GM18511 (cell line): ENCODE results near the gene HOXB7.

ENCODE experiments used
- ATAC-seq: cut with Tn5 transposase; IDR thresholded peaks from one replicate; pipeline ENCODE4 v1.9.1; 2021; ENCODE audit warnings: mild to moderate bottlenecking, moderate library complexity; ENCODE audit not compliant: unreplicated experiment

The HOXB7 gene

GRCh38 chr17:48586355-48587258, 24.2 kb downstream of the HOXB7 start:
- no peak for ATAC-seq

GRCh38 chr17:48584223-48584741, 26.5 kb downstream of the HOXB7 start:
- ATAC-seq, result no peak

- ATAC-seq, result no peak
Observed at GRCh38 chr17:48583708-48584222, 27.1 kb downstream of the HOXB7 start.

- no peak for ATAC-seq
Observed at GRCh38 chr17:48582750-48583069, 28.1 kb downstream of the HOXB7 start.

GRCh38 chr17:48579760-48580554, 30.9 kb downstream of the HOXB7 start:
- no peak for ATAC-seq

GRCh38 chr17:48579471-48579759, 31.4 kb downstream of the HOXB7 start:
- no peak for ATAC-seq

GRCh38 chr17:48578616-48579470, 32.0 kb downstream of the HOXB7 start:
- peak; percentile 43 for ATAC-seq

GRCh38 chr17:48577946-48578615, 32.7 kb downstream of the HOXB7 start, which contains the start of gene HOXB4:
HOXB4 (minus strand) TSS chr17:48578350; CDS start chr17:48578319, 31 bp downstream.
- ATAC-seq, result peak; percentile 66

GRCh38 chr17:48577330-48577945, 33.4 kb downstream of the HOXB7 start:
- ATAC-seq, result peak; percentile 8

- ATAC-seq, result no peak
Observed at GRCh38 chr17:48576479-48577309, 34.1 kb downstream of the HOXB7 start.

- no peak for ATAC-seq
Observed at GRCh38 chr17:48575673-48576478, 34.9 kb downstream of the HOXB7 start.

GRCh38 chr17:48575066-48575582, 35.7 kb downstream of the HOXB7 start:
- ATAC-seq, result no peak

GRCh38 chr17:48574505-48575065, 36.2 kb downstream of the HOXB7 start:
- no peak for ATAC-seq

GRCh38 chr17:48571826-48572417, 38.9 kb downstream of the HOXB7 start:
- ATAC-seq, result no peak

- ATAC-seq, result no peak
Observed at GRCh38 chr17:48571024-48571818, 39.6 kb downstream of the HOXB7 start.

GRCh38 chr17:48570325-48571023, 40.3 kb downstream of the HOXB7 start:
- ATAC-seq, result no peak
